HEK293 (cell line): ENCODE results near the gene HSD3B1.
A peak's percentile ranks its signal among the peaks of the same experiment; 100 is the strongest.

Experiments
- CTCF ChIA-PET: fragments of 350-600 bp; formaldehyde crosslinking; extraction: SDS; loops from one replicate; lab custom pipeline; 2021; ENCODE audit warnings: antibody characterized with exemption; lab: Yijun Ruan, JAX
- POLR2A ChIA-PET: fragments of 300-600 bp; formaldehyde crosslinking; extraction: SDS; loops from one replicate; lab custom pipeline; 2020; ENCODE audit warnings: antibody characterized with exemption, inconsistent platforms; lab: Yijun Ruan, JAX
- H3K27ac ChIP-seq: fragments of 200-500 bp; sonication (Bioruptor generic); 2 replicates; pipeline ENCODE4 v1.5.1; 2014; ENCODE audit warnings: low read depth, low read length, control low read depth, inconsistent platforms; ENCODE audit errors: extremely low read depth
- H3K36me3 ChIP-seq, 2 experiments: fragments of 200-500 bp in 1 of 2; sonication (Bioruptor generic) in 1 of 2; 1 replicate in 1 of 2; 2 replicates in 1 of 2; pipeline ENCODE4 v1.5.1; 2014 to 2017; ENCODE audit warnings: inconsistent platforms in 2 of 2, low read length in 2 of 2; ENCODE audit not compliant: control insufficient read depth in 2 of 2, insufficient read depth in 1 of 2
- H3K4me1 ChIP-seq: fragments of 200-500 bp; sonication (Bioruptor generic); 2 replicates; pipeline ENCODE4 v1.5.1; 2014; ENCODE audit warnings: mild to moderate bottlenecking, low read length, inconsistent platforms; ENCODE audit not compliant: control insufficient read depth, insufficient read depth
- H3K4me3 ChIP-seq: 2 replicates; pipeline ENCODE4 v1.5.1; 2011; ENCODE audit warnings: low read depth, mild to moderate bottlenecking, control low read depth, low read length, moderate library complexity
- H3K9me3 ChIP-seq: fragments of 200-500 bp; sonication (Bioruptor generic); 2 replicates; pipeline ENCODE4 v1.5.1; 2014; ENCODE audit warnings: low read depth, low read length, inconsistent platforms; ENCODE audit not compliant: control insufficient read depth, insufficient read depth
- HOXA7 ChIP-seq: sonication (generic); formaldehyde crosslinking; IDR thresholded peaks from 2 replicates; pipeline ENCODE4 v1.8.1; 2022; ENCODE audit warnings: missing genetic modification reagents, borderline replicate concordance
- INSM2 ChIP-seq: fragments of 450-650 bp; formaldehyde crosslinking; IDR thresholded peaks from 2 replicates; pipeline ENCODE4 v1.5.1; 2016; ENCODE audit warnings: missing biosample characterization, missing genetic modification characterization
- SCRT2 ChIP-seq: fragments of 450-650 bp; formaldehyde crosslinking; IDR thresholded peaks from 2 replicates; pipeline ENCODE4 v1.5.1; 2016; ENCODE audit warnings: missing biosample characterization, missing genetic modification characterization
- SP2 ChIP-seq: fragments of 450-650 bp; formaldehyde crosslinking; IDR thresholded peaks from 2 replicates; pipeline ENCODE4 v1.5.1; 2016; ENCODE audit warnings: missing biosample characterization, missing genetic modification characterization
- ZBTB8A ChIP-seq: fragments of 450-650 bp; formaldehyde crosslinking; IDR thresholded peaks from 2 replicates; pipeline ENCODE4 v1.5.1; 2016; ENCODE audit warnings: missing biosample characterization, missing genetic modification characterization
- ZNF239 ChIP-seq: fragments of 450-650 bp; formaldehyde crosslinking; IDR thresholded peaks from 2 replicates; pipeline ENCODE4 v1.5.1; 2016; ENCODE audit warnings: missing biosample characterization, missing genetic modification characterization
- ZNF248 ChIP-seq: fragments of 450-650 bp; formaldehyde crosslinking; IDR thresholded peaks from 2 replicates; pipeline ENCODE4 v1.5.1; 2017; ENCODE audit warnings: missing biosample characterization, missing genetic modification characterization
- ZNF266 ChIP-seq: fragments of 450-650 bp; formaldehyde crosslinking; IDR thresholded peaks from 2 replicates; pipeline ENCODE4 v1.5.1; 2016; ENCODE audit warnings: missing biosample characterization, missing genetic modification characterization, low read depth
- ZNF280C ChIP-seq: fragments of 450-650 bp; formaldehyde crosslinking; IDR thresholded peaks from 2 replicates; pipeline ENCODE4 v1.5.1; 2016; ENCODE audit warnings: missing biosample characterization, missing genetic modification characterization
- ZNF335 ChIP-seq: fragments of 450-650 bp; formaldehyde crosslinking; conservative IDR thresholded peaks from 2 replicates; pipeline ENCODE4 v1.5.1; 2016; ENCODE audit warnings: missing biosample characterization, missing genetic modification characterization
- ZNF362 ChIP-seq: fragments of 450-650 bp; formaldehyde crosslinking; IDR thresholded peaks from 2 replicates; pipeline ENCODE4 v1.5.1; 2016; ENCODE audit warnings: missing biosample characterization, missing genetic modification characterization
- ZNF449 ChIP-seq: fragments of 450-650 bp; formaldehyde crosslinking; IDR thresholded peaks from 2 replicates; pipeline ENCODE4 v1.5.1; 2017; ENCODE audit warnings: missing biosample characterization, mild to moderate bottlenecking, missing genetic modification characterization, moderate library complexity
- ZNF521 ChIP-seq: fragments of 450-650 bp; formaldehyde crosslinking; IDR thresholded peaks from 2 replicates; pipeline ENCODE4 v1.5.1; 2017; ENCODE audit warnings: missing biosample characterization, mild to moderate bottlenecking, missing genetic modification characterization
- ZNF571 ChIP-seq: fragments of 450-650 bp; formaldehyde crosslinking; IDR thresholded peaks from 2 replicates; pipeline ENCODE4 v1.5.0; 2017; ENCODE audit warnings: missing biosample characterization, missing genetic modification characterization
- ZNF600 ChIP-seq: fragments of 450-650 bp; formaldehyde crosslinking; IDR thresholded peaks from 2 replicates; pipeline ENCODE4 v1.5.1; 2016; ENCODE audit warnings: missing biosample characterization, missing genetic modification characterization
- ZNF654 ChIP-seq: fragments of 450-650 bp; formaldehyde crosslinking; IDR thresholded peaks from 2 replicates; pipeline ENCODE4 v1.5.1; 2016; ENCODE audit warnings: low read depth, missing biosample characterization, missing genetic modification characterization
- ZNF670 ChIP-seq: fragments of 450-650 bp; formaldehyde crosslinking; IDR thresholded peaks from 2 replicates; pipeline ENCODE4 v1.5.1; 2016; ENCODE audit warnings: missing biosample characterization, missing genetic modification characterization, low read depth
- ZNF777 ChIP-seq: fragments of 450-650 bp; formaldehyde crosslinking; IDR thresholded peaks from 2 replicates; pipeline ENCODE4 v1.5.1; 2017; ENCODE audit warnings: missing biosample characterization, missing genetic modification characterization, borderline replicate concordance
- ZNF792 ChIP-seq: fragments of 450-650 bp; formaldehyde crosslinking; IDR thresholded peaks from 2 replicates; pipeline ENCODE4 v1.5.1; 2016; ENCODE audit warnings: missing biosample characterization, missing genetic modification characterization
- ZNF843 ChIP-seq: fragments of 450-650 bp; formaldehyde crosslinking; IDR thresholded peaks from 2 replicates; pipeline ENCODE4 v1.5.1; 2016; ENCODE audit warnings: missing biosample characterization, missing genetic modification characterization
- TF ChIP-seq, protein P1 (sequence below): fragments of 450-650 bp; formaldehyde crosslinking; IDR thresholded peaks from 2 replicates; pipeline ENCODE4 v1.5.1; 2016; ENCODE audit warnings: missing biosample characterization, missing genetic modification characterization
- TF ChIP-seq, protein P2 (sequence below): fragments of 450-650 bp; formaldehyde crosslinking; IDR thresholded peaks from 2 replicates; pipeline ENCODE4 v1.5.1; 2016; ENCODE audit warnings: missing biosample characterization, missing genetic modification characterization
- TF ChIP-seq, protein P3 (sequence below): fragments of 450-650 bp; formaldehyde crosslinking; IDR thresholded peaks from 2 replicates; pipeline ENCODE4 v1.5.1; 2016; ENCODE audit warnings: missing biosample characterization, missing genetic modification characterization

Gene HSD3B1

GRCh38 chr1:119547805-119548204 lies 40.8 kb downstream of the HSD3B1 start (continued):
- TF ChIP-seq, protein P1, sequence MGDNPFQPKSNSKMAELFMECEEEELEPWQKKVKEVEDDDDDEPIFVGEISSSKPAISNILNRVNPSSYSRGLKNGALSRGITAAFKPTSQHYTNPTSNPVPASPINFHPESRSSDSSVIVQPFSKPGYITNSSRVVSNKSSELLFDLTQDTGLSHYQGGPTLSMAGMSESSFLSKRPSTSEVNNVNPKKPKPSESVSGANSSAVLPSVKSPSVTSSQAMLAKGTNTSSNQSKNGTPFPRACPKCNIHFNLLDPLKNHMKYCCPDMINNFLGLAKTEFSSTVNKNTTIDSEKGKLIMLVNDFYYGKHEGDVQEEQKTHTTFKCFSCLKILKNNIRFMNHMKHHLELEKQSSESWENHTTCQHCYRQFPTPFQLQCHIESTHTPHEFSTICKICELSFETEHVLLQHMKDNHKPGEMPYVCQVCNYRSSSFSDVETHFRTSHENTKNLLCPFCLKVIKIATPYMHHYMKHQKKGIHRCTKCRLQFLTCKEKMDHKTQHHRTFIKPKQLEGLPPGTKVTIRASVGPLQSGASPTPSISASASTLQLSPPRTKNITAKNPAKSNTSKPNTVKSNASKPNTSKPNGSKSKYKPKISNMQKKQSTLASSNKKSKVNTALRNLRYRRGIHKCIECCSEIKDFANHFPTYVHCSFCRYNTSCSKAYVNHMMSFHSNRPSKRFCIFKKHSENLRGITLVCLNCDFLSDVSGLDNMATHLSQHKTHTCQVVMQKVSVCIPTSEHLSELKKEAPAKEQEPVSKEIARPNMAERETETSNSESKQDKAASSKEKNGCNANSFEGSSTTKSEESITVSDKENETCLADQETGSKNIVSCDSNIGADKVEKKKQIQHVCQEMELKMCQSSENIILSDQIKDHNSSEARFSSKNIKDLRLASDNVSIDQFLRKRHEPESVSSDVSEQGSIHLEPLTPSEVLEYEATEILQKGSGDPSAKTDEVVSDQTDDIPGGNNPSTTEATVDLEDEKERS (tag by site-specific recombination), result no peak
- TF ChIP-seq ZNF521 (no peak), ZNF248 (tag by site-specific recombination) (no peak), INSM2 (tag by site-specific recombination) (no peak)
- TF ChIP-seq, protein P2, sequence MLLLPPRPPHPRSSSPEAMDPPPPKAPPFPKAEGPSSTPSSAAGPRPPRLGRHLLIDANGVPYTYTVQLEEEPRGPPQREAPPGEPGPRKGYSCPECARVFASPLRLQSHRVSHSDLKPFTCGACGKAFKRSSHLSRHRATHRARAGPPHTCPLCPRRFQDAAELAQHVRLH (tag by site-specific recombination), result no peak

GRCh38 chr1:119549719-119550132 lies 42.7 kb downstream of the HSD3B1 start:
- no peaks in the 10 kb centered on the region for H3K36me3 ChIP-seq
- peaks cover 9% of the 10 kb centered on the region for H3K4me1 ChIP-seq
- CTCF ChIA-PET, result interaction anchor here (0.6 to 2.7 kb wide), 13 partner anchors 38 to 322 kb away, joined by 3 to 14 read pairs (median 4); partner anchors contain the start of gene ZNF697
- POLR2A ChIA-PET, result no interaction called here
- no peak overlapping the region for H3K4me3 ChIP-seq
- no peak overlapping the region for H3K27ac ChIP-seq
- H3K9me3 ChIP-seq, result no peaks in the 10 kb centered on the region
- TF ChIP-seq ZNF654 (tag by site-specific recombination) (peak; percentile 75), ZNF362 (tag by site-specific recombination) (no peak), ZBTB8A (tag by site-specific recombination) (no peak), ZNF600 (tag by site-specific recombination) (peak; percentile 58), SP2 (tag by site-specific recombination) (no peak), ZNF280C (tag by site-specific recombination) (no peak), ZNF843 (tag by site-specific recombination) (no peak), ZNF792 (tag by site-specific recombination) (no peak), ZNF571 (tag by site-specific recombination) (no peak), ZNF777 (tag by site-specific recombination) (no peak), ZNF670 (no peak), SCRT2 (tag by site-specific recombination) (no peak), HOXA7 (CRISPR knock-in tag) (no peak), ZNF335 (tag by site-specific recombination) (peak; percentile 84), ZNF449 (no peak), ZNF266 (no peak), ZNF239 (no peak)
- TF ChIP-seq, protein P3, sequence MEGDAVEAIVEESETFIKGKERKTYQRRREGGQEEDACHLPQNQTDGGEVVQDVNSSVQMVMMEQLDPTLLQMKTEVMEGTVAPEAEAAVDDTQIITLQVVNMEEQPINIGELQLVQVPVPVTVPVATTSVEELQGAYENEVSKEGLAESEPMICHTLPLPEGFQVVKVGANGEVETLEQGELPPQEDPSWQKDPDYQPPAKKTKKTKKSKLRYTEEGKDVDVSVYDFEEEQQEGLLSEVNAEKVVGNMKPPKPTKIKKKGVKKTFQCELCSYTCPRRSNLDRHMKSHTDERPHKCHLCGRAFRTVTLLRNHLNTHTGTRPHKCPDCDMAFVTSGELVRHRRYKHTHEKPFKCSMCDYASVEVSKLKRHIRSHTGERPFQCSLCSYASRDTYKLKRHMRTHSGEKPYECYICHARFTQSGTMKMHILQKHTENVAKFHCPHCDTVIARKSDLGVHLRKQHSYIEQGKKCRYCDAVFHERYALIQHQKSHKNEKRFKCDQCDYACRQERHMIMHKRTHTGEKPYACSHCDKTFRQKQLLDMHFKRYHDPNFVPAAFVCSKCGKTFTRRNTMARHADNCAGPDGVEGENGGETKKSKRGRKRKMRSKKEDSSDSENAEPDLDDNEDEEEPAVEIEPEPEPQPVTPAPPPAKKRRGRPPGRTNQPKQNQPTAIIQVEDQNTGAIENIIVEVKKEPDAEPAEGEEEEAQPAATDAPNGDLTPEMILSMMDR (tag by site-specific recombination), result peak; percentile 66
